Liver (tissue), 9 donors: ENCODE data around the gene FOXJ2. TPM values are rescaled to one million over a fixed set of nuclear protein-coding genes. Genes with fewer than 3 reads are reported as not detected.
"Not testable (repeated sequence)": the region's sequence is repeated elsewhere in the genome, so short reads cannot be mapped to it uniquely, and the experiment has no call there.

Experiments used
- DNase-seq: peaks from one replicate; pipeline ENCODE4 v3.0.0-alpha.2; 2017; ENCODE audit warnings: low spot score
- H3K27ac ChIP-seq, 2 donors: one replicate each; pipeline ENCODE4 v1.7.0; 2013; ENCODE audit warnings: inconsistent platforms in 2 of 2, low read length in 2 of 2, control low read depth in 1 of 2, low read depth in 1 of 2, mild to moderate bottlenecking in 1 of 2
- H3K27me3 ChIP-seq, 4 donors: one replicate each; pipeline versions ENCODE4 v1.6.1 to v1.7.0; 2013; ENCODE audit warnings: low read length in 3 of 4, inconsistent platforms in 1 of 4, mild to moderate bottlenecking in 1 of 4, moderate library complexity in 1 of 4; ENCODE audit not compliant: control insufficient read depth in 4 of 4, insufficient read depth in 4 of 4
- H3K36me3 ChIP-seq, 4 donors: one replicate each; pipeline versions ENCODE4 v1.6.1 to v1.7.0; 2013; ENCODE audit warnings: low read length in 3 of 4, mild to moderate bottlenecking in 3 of 4, low read depth in 1 of 4, moderate library complexity in 1 of 4; ENCODE audit not compliant: control insufficient read depth in 4 of 4, insufficient read depth in 3 of 4
- H3K4me1 ChIP-seq, 4 donors: one replicate each; pipeline versions ENCODE4 v1.6.1 to v1.7.0; 2013; ENCODE audit warnings: low read length in 3 of 4, mild to moderate bottlenecking in 3 of 4, moderate library complexity in 1 of 4; ENCODE audit not compliant: control insufficient read depth in 4 of 4, insufficient read depth in 4 of 4
- H3K4me3 ChIP-seq, 3 donors: one replicate each; pipeline versions ENCODE4 v1.6.1 to v1.7.0; 2013; ENCODE audit warnings: low read length in 3 of 3, control low read depth in 1 of 3, low read depth in 1 of 3, mild to moderate bottlenecking in 1 of 3
- H3K9ac ChIP-seq, 2 donors: one replicate each; pipeline ENCODE4 v1.7.0; 2013; ENCODE audit warnings: low read length in 2 of 2, mild to moderate bottlenecking in 2 of 2, moderate library complexity in 2 of 2, control low read depth in 1 of 2, low read depth in 1 of 2
- H3K9me3 ChIP-seq, 4 donors: one replicate each; pipeline versions ENCODE4 v1.6.1 to v1.7.0; 2013; ENCODE audit warnings: low read length in 3 of 4; ENCODE audit not compliant: control insufficient read depth in 4 of 4
- CTCF ChIP-seq: fragments of 150-350 bp; IDR thresholded peaks from 2 replicates; pipeline ENCODE4 v1.5.1; 2017; ENCODE audit warnings: improper control_type of control experiment, low read depth, low read length; ENCODE audit not compliant: missing input control
- FOXA1 ChIP-seq: IDR thresholded peaks from 2 replicates; pipeline ENCODE4 v1.6.1; 2016; ENCODE audit warnings: antibody characterized with exemption
- HNF4A ChIP-seq, 2 donors: conservative IDR thresholded peaks; 2 replicates each; pipeline ENCODE4 v1.6.1; 2016; ENCODE audit warnings: antibody characterized with exemption in 2 of 2, mild to moderate bottlenecking in 2 of 2
- HNF4G ChIP-seq: IDR thresholded peaks from 2 replicates; pipeline ENCODE4 v1.6.1; 2016; ENCODE audit warnings: antibody characterized with exemption
- MAX ChIP-seq: IDR thresholded peaks from 2 replicates; pipeline ENCODE4 v1.6.1; 2016; ENCODE audit warnings: antibody characterized with exemption
- RAD21 ChIP-seq, 2 donors: IDR thresholded peaks; 2 replicates each; pipeline ENCODE4 v1.6.1; 2016; ENCODE audit warnings: antibody characterized with exemption in 2 of 2, mild to moderate bottlenecking in 2 of 2
- REST ChIP-seq: IDR thresholded peaks from 2 replicates; pipeline ENCODE4 v1.6.1; 2016; ENCODE audit warnings: antibody characterized with exemption, mild to moderate bottlenecking
- RXRA ChIP-seq, 2 donors: IDR thresholded peaks; 2 replicates each; pipeline ENCODE4 v1.6.1; 2017 to 2018; ENCODE audit warnings: antibody characterized with exemption in 2 of 2, mild to moderate bottlenecking in 1 of 2
- YY1 ChIP-seq: IDR thresholded peaks from 2 replicates; pipeline ENCODE4 v1.6.1; 2016; ENCODE audit warnings: antibody characterized with exemption, mild to moderate bottlenecking
- WGBS: extraction: QIAGEN DNeasy Blood & Tissue Kit; methylation state at CpG from one replicate; pipeline ENCODE4 v1.1.7; 2013; 5-methylcytosine and 5-hydroxymethylcytosine counted together
- polyA plus RNA-seq, 2 donors: library from polyadenylated mRNA; stranded (reverse) in 1 of 2; unstranded in 1 of 2; fragments of 200-250 nt in 1 of 2; fragments of >200 nt in 1 of 2; fragmentation: Nextera tagmentation in 1 of 2; extraction: Ambion mirVana in 1 of 2; gene quantifications; one replicate each; pipeline versions ENCODE4 v1.2.1 to v1.2.3, GENCODE V29; 2013 to 2015
- total RNA-seq, 2 donors: library from RNA; depleted of rRNA; stranded (reverse); fragments of >200 nt; gene quantifications; one replicate each; pipeline ENCODE4 v1.2.3, GENCODE V29; 2014
- donor health status: healthy.
- donor health status: healthy.
- donor health status: healthy.
- donor health status: healthy.
- donor health status: healthy.

Gene FOXJ2
- total and polyA plus RNA-seq, 4 donors, result 2.3 to 9.2 (median 3.7) TPM

DNA sequence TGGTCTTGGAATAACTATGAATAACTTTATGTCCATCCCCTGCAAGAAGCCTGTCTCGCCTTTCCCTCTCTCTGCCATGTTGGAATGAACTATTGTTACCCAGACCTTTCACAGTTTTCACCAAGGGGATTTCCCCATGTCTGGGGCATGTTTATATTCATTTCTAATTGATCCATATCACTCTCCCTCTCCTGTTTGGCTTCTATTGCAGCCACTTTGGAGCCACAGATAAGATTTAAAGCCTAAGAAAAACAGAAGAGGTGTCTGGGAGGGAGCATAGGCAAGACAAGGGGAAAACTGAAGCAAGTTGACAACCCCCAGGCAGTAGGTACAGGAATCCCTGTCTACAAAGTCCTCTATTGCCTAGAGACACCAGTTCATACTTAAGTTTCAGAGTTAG is 41.0 kb upstream of the FOXJ2 start (continued):
- no peak for TF ChIP-seq REST
- no peak for TF ChIP-seq MAX

GRCh38 chr12:7994731-7995205 is 37.7 kb upstream of the FOXJ2 start:
- no peak for DNase-seq

DNA sequence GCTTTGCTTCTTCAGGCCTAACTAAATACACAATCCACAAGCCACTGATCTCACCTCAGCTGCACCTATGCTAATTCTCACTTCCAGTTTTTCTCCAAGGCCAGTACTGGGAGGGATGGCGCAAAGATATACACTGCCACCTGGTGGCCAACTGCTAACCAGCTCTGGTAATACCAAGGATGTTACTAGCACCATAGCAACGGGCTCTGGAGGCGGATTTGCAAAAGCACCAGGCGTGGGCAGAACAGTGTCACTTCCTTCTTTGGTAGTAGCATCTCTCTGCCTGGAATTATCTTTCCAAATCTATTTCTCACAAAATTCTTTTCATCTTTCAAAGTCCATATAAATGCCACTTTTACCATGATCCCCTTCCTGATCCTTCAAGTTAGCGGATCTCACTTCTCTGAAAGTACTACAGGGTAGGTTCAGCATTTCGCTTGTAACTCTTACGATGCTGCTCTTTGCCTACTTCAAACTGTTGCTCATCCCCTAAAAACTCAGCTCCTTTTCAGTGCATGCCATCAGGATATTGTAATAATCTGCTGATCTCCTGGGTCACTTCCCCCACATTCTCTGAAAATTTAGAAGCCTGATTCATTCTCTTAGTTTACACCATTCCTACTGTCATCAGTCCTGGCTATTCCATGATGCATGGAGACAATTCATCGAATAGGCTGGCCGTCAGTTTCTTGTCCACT is 37.1 kb upstream of the FOXJ2 start:
- TF ChIP-seq MAX, result no peak
- TF ChIP-seq CTCF, result peak; percentile 72
- TF ChIP-seq YY1, result no peak
- no peak for TF ChIP-seq FOXA1
- TF ChIP-seq RAD21 (IDR thresholded peaks at IDR 0.05), result peak; percentile 89
- Histone ChIP-seq H3K4me3 (no peak overlapping the region), H3K9me3 (peaks cover 0 to 3% (median 0%) of the 10 kb centered on the region in 4 donors), H3K9ac (no peak overlapping the region), H3K27ac (no peak overlapping the region), H3K27me3 (no peaks in the 10 kb centered on the region), H3K4me1 (no peaks in the 10 kb centered on the region), H3K36me3 (no peaks in the 10 kb centered on the region)
- peak; percentile 50 for DNase-seq
- WGBS, result 45% methylated on average over 9 of the region's 9 CpGs

More at GRCh38 chr12:7994731-7995205, 37.7 kb upstream of the FOXJ2 start:
- H3K4me1 ChIP-seq, result no peaks in the 10 kb centered on the region
- H3K36me3 ChIP-seq, result no peaks in the 10 kb centered on the region
- TF ChIP-seq RAD21 (IDR thresholded peaks at IDR 0.05) (no peak), HNF4G (no peak), HNF4A (conservative IDR thresholded peaks at IDR 0.05) (no peak), CTCF (no peak), RXRA (IDR thresholded peaks at IDR 0.05) (no peak)
- no peak overlapping the region for H3K4me3 ChIP-seq
- H3K9ac ChIP-seq, result no peak overlapping the region
- no peaks in the 10 kb centered on the region for H3K27me3 ChIP-seq
- 61% methylated on average over 7 of the region's 7 CpGs for WGBS
- H3K27ac ChIP-seq, result no peak overlapping the region
- H3K9me3 ChIP-seq, result peaks cover 0 to 3% (median 0%) of the 10 kb centered on the region in 4 donors

- not testable (repeated sequence) for DNase-seq, H3K27me3 ChIP-seq, H3K4me1 ChIP-seq, H3K9me3 ChIP-seq, H3K4me3 ChIP-seq, H3K27ac ChIP-seq, H3K36me3 ChIP-seq, H3K9ac ChIP-seq
- WGBS, result 85% methylated on average over 3 of the region's 3 CpGs
These were observed 31.7 kb upstream of the FOXJ2 start for GRCh38 chr12:8000827-8001226.

DNA sequence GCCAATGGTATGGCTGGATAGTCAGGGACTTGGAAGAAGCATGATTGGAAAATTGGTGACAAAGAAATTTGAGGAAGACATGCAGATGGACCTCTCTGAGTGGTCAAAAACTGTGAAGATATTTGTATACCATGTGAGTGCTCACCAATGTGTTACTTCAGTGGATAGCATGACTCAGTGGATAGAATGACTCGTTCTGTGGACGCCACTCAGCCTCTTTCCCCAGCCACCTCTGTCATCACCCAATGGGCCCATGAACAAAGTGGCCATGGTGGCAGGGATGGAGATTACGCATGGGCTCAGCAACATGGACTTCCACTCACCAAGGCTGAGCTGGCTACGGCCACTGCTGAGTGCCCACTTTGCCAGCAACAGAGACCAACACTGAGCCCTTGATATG is 31.0 kb upstream of the FOXJ2 start:
- not testable (repeated sequence) for H3K9ac ChIP-seq
- 86% methylated on average over 4 of the region's 4 CpGs for WGBS

More for the DNA sequence above, 31.0 kb upstream of the FOXJ2 start:
- not testable (repeated sequence) for H3K36me3 ChIP-seq, H3K9me3 ChIP-seq, H3K4me3 ChIP-seq, H3K27ac ChIP-seq, H3K4me1 ChIP-seq, DNase-seq, H3K27me3 ChIP-seq
